Caco-2 (cell line): ENCODE data around the gene LDLRAD3. TPM values are rescaled to one million over a fixed set of nuclear protein-coding genes. Genes with fewer than 3 reads are reported as not detected.

Experiments
- BruUV-seq: library from RNA; stranded (reverse); fragments of 400-500 nt; replicated peaks from 2 replicates; lab custom pipeline; 2021; lab: Mats Ljungman, UMichigan
- CTCF ChIA-PET: fragments of 300-600 bp; sonication (Branson Sonifier 250); formaldehyde crosslinking; loops from one replicate; lab custom pipeline; 2022; ENCODE audit warnings: antibody characterized with exemption; lab: Charles Lee
- POLR2A ChIA-PET: fragments of 300-600 bp; sonication (Branson Sonifier 250); formaldehyde crosslinking; loops from one replicate; lab custom pipeline; 2022; ENCODE audit warnings: antibody characterized with exemption; lab: Charles Lee
- DNase-seq, 2 experiments: peaks; one replicate each; pipeline versions ENCODE4 v3.0.0 to v3.0.0-alpha.2; 2020 to 2022
- H3K27me3 ChIP-seq: replicated peaks from 2 replicates; pipeline ENCODE4 v1.6.0; 2011; ENCODE audit warnings: low read length; ENCODE audit not compliant: control insufficient read depth, insufficient read depth
- H3K36me3 ChIP-seq: 2 replicates; pipeline ENCODE4 v1.5.1; 2011; ENCODE audit warnings: low read length; ENCODE audit not compliant: control insufficient read depth, insufficient read depth
- H3K4me1 ChIP-seq: fragments of 250-450 bp; sonication (Bioruptor Pico); 2 replicates; pipeline ENCODE4 v1.5.1; 2020; ENCODE audit warnings: mild to moderate bottlenecking
- H3K4me3 ChIP-seq: 2 replicates; pipeline ENCODE4 v1.5.1; 2011; ENCODE audit warnings: low read depth, mild to moderate bottlenecking, control low read depth, low read length
- H3K9me3 ChIP-seq: fragments of 250-450 bp; sonication (Bioruptor Pico); 2 replicates; pipeline ENCODE4 v1.5.1; 2020; ENCODE audit warnings: mild to moderate bottlenecking, moderate library complexity
- H3K27ac Mint-ChIP-seq: one replicate; pipeline ENCODE4 v1.8.0; 2022; ENCODE audit warnings: mixed read lengths; ENCODE audit not compliant: unreplicated experiment
- H3K27me3 Mint-ChIP-seq: one replicate; pipeline ENCODE4 v1.8.0; 2022; ENCODE audit warnings: mixed read lengths; ENCODE audit not compliant: insufficient read depth, unreplicated experiment
- H3K36me3 Mint-ChIP-seq: one replicate; pipeline ENCODE4 v1.8.0; 2022; ENCODE audit warnings: mild to moderate bottlenecking, mixed read lengths; ENCODE audit not compliant: insufficient read depth, unreplicated experiment
- H3K4me1 Mint-ChIP-seq: one replicate; pipeline ENCODE4 v1.8.0; 2022; ENCODE audit warnings: low read depth, mixed read lengths; ENCODE audit not compliant: unreplicated experiment
- H3K4me3 Mint-ChIP-seq: one replicate; pipeline ENCODE4 v1.8.0; 2022; ENCODE audit warnings: mild to moderate bottlenecking, moderate library complexity, mixed read lengths; ENCODE audit not compliant: unreplicated experiment
- H3K9me3 Mint-ChIP-seq: one replicate; pipeline ENCODE4 v1.8.0; 2022; ENCODE audit warnings: mixed read lengths; ENCODE audit not compliant: unreplicated experiment
- intact Hi-C: fragments of 100-400 bp; cut with micrococcal nuclease; formaldehyde crosslinking; loops from one replicate; pipeline ENCODE4 v1.10.0; 2022; ENCODE audit not compliant: unreplicated experiment
- total RNA-seq: library from RNA; stranded (reverse); gene quantifications from 2 replicates; pipeline ENCODE4 v1.2.3, GENCODE V29; 2022
- TF ChIP-seq, protein P1 (sequence below), 2 experiments: fragments of 200-600 bp in 1 of 2; IDR thresholded peaks; 1 replicate in 1 of 2; 2 replicates in 1 of 2; pipeline versions ENCODE4 v1.5.1 to v1.8.0; 2011 to 2022; ENCODE audit warnings: antibody characterized with exemption in 1 of 2, control low read depth in 1 of 2, inconsistent platforms in 1 of 2, low read depth in 1 of 2, low read length in 1 of 2, mild to moderate bottlenecking in 1 of 2, moderate library complexity in 1 of 2; ENCODE audit not compliant: insufficient read depth in 1 of 2, severe bottlenecking in 1 of 2, unreplicated experiment in 1 of 2

The LDLRAD3 gene
- total RNA-seq, 1 experiment from 2014 or later, result 9.9 TPM

DNA sequence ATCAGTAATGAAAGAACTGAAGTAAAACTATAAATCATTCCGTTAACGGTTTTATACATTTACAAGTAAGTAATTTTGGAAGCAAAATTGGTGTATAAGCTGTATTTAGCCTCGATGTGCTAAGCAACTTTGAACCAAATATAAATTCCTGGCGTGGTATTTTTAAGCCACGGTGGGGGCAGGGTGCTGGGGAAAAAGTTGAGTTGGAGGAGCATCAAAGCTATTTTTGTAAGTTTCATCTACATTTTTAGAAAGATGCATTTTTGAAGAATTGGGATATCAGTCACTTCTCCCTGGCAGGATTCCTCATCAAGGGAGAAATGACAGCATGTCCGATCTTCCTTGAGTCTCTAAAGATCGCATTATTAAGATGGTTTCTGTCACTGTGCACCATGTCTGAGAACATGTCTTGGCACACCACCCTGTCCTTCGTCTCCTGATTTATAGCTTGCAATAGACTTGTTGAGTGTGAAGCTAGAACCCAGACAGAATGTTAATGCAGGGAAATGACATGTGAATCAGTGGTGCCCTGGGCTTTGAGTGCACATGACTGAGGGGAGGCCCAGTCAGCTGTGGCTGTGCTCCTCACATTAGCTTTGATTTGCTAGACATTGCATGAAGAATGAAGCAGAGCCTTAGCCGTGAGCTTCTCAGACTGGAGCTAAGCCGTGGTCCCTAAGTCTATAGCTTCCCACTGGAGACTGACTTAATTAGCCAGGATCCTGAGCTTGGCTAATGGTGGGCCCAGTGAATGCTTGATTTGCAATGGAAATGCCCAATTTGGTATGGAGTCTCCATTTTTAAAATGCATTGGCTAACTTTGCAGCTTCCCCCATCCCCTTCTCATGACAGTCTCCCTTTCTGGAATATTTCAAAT is 218.4 kb downstream of the LDLRAD3 start:
- no peaks in the 10 kb centered on the region for H3K9me3 Mint-ChIP-seq
- no peaks in the 10 kb centered on the region for H3K4me1 ChIP-seq
- intact Hi-C loops, result no loop called here
- no peak for DNase-seq
- no peak overlapping the region for H3K4me3 Mint-ChIP-seq
- TF ChIP-seq, protein P1, sequence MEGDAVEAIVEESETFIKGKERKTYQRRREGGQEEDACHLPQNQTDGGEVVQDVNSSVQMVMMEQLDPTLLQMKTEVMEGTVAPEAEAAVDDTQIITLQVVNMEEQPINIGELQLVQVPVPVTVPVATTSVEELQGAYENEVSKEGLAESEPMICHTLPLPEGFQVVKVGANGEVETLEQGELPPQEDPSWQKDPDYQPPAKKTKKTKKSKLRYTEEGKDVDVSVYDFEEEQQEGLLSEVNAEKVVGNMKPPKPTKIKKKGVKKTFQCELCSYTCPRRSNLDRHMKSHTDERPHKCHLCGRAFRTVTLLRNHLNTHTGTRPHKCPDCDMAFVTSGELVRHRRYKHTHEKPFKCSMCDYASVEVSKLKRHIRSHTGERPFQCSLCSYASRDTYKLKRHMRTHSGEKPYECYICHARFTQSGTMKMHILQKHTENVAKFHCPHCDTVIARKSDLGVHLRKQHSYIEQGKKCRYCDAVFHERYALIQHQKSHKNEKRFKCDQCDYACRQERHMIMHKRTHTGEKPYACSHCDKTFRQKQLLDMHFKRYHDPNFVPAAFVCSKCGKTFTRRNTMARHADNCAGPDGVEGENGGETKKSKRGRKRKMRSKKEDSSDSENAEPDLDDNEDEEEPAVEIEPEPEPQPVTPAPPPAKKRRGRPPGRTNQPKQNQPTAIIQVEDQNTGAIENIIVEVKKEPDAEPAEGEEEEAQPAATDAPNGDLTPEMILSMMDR (IDR thresholded peaks at IDR 0.05; ENCODE audit: insufficient read depth in 1 of 2, low read depth in 1 of 2, low read length in 1 of 2, severe bottlenecking in 1 of 2, unreplicated experiment in 1 of 2), result no peak
- POLR2A ChIA-PET, result no interaction called here
- BruUV-seq, result no TSS peak
- H3K4me1 Mint-ChIP-seq, result no peaks in the 10 kb centered on the region
- H3K27ac Mint-ChIP-seq, result no peak overlapping the region
- no peaks in the 10 kb centered on the region for H3K9me3 ChIP-seq
- no peaks in the 10 kb centered on the region for H3K27me3 Mint-ChIP-seq
- no peaks in the 10 kb centered on the region for H3K36me3 ChIP-seq
- H3K27me3 ChIP-seq, result no peaks in the 10 kb centered on the region
- CTCF ChIA-PET, result interaction anchor here (0.8 to 1.0 kb wide), 2 partner anchors 104 to 340 kb away, joined by 3 to 4 read pairs; no protein-coding TSS in a partner anchor
- no peak overlapping the region for H3K4me3 ChIP-seq
- no peaks in the 10 kb centered on the region for H3K36me3 Mint-ChIP-seq

DNA sequence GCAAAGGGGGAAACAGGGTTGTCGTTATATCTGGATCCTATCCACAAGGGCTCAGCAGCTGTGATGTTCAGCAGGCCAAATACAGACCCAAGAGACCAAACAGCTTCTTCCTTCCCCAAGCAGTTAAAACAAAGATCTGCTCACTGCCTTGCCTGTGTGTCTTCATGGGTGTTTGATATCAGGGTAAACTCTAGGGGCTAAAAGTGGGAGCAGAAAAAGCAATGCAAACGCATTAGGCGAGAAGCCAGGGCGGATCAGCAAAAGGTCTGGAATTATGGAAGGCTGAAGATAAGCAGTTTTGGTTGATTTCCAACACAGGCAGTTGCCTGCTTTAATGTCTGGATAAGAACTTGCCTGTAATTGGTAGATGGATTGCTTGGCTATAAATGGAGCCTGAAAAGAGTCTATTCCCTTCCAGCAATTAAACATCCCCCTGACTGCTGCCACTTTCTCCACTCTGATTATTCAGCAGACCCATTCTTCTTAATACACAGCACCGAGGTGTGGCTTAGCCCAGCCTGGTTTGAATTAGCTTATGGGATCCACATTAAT is 219.1 kb downstream of the LDLRAD3 start:
- POLR2A ChIA-PET, result no interaction called here
- no peaks in the 10 kb centered on the region for H3K27me3 Mint-ChIP-seq
- H3K36me3 Mint-ChIP-seq, result no peaks in the 10 kb centered on the region
- no peaks in the 10 kb centered on the region for H3K4me1 Mint-ChIP-seq
- H3K9me3 Mint-ChIP-seq, result no peaks in the 10 kb centered on the region
- DNase-seq, result no peak
- H3K27me3 ChIP-seq, result no peaks in the 10 kb centered on the region
- no peaks in the 10 kb centered on the region for H3K9me3 ChIP-seq
- H3K36me3 ChIP-seq, result no peaks in the 10 kb centered on the region
- no TSS peak for BruUV-seq
- no peak overlapping the region for H3K4me3 ChIP-seq
- intact Hi-C loops, result no loop called here
- no peak overlapping the region for H3K27ac Mint-ChIP-seq
- H3K4me1 ChIP-seq, result no peaks in the 10 kb centered on the region
- CTCF ChIA-PET, result interaction anchor here (1.0 kb wide), 1 partner anchor 103 kb away, joined by 3 read pairs; no protein-coding TSS in a partner anchor
- TF ChIP-seq, protein P1 (IDR thresholded peaks at IDR 0.05; ENCODE audit: insufficient read depth in 1 of 2, low read depth in 1 of 2, low read length in 1 of 2, severe bottlenecking in 1 of 2, unreplicated experiment in 1 of 2), result no peak
- no peak overlapping the region for H3K4me3 Mint-ChIP-seq

DNA sequence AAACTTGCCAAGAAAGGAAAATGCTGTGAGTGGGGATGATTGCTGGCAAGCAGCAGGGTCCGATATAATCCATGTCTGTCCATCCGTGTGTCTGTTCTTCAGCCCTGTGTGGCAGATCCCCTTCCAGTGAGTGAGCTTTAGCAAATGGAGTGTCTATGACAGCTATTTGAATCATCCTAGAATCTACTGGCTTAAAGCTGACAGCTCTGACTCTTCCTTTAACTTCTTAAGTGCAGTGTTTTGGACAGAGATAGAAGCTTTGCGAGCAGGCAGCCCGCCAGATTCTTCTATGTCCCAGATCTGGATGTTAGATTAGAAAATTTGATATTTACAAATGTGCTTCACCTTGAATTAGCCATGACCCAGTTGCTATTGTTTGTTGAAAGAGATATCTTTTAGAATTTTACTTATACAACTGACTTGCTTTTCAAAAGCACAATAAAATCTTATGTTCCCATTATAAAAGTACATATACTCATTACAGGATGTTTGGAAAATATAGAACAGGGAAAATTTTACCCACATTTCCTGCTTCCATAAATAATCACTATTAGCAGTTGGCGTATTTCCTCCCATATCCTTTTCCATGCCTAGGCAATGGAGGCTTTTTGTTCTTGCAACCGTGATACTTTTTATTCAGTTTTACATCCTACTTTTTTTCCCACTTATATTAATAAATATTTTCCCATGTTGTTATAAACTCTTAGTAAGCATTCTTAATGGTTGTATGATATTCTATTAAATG is 220.8 kb downstream of the LDLRAD3 start:
- TF ChIP-seq, protein P1 (IDR thresholded peaks at IDR 0.05; ENCODE audit: insufficient read depth in 1 of 2, low read depth in 1 of 2, low read length in 1 of 2, severe bottlenecking in 1 of 2, unreplicated experiment in 1 of 2), result no peak
- Mint-ChIP-seq H3K27ac (no peak overlapping the region), H3K9me3 (no peaks in the 10 kb centered on the region), H3K27me3 (no peaks in the 10 kb centered on the region), H3K4me3 (no peak overlapping the region), H3K36me3 (no peaks in the 10 kb centered on the region), H3K4me1 (no peaks in the 10 kb centered on the region)
- no TSS peak for BruUV-seq
- Histone ChIP-seq H3K9me3 (no peaks in the 10 kb centered on the region), H3K36me3 (no peaks in the 10 kb centered on the region), H3K4me1 (no peaks in the 10 kb centered on the region), H3K4me3 (no peak overlapping the region), H3K27me3 (no peaks in the 10 kb centered on the region)
- intact Hi-C loops, result no loop called here
- no peak for DNase-seq
- CTCF ChIA-PET, result no interaction called here
- POLR2A ChIA-PET, result no interaction called here
